ENCODE results near the gene MSL3B.

Gene MSL3B

GRCh38 chr2:233866479-233866878 lies 1.7 kb downstream of the MSL3B start:
- Histone ChIP-seq H3K9me3 (ENCODE audit: control insufficient read depth in 4 of 4, low read length in 3 of 4) (peaks cover 0 to 9% (median 0%) of the 10 kb centered on the region in 4 donors), H3K4me3 (ENCODE audit: low read depth in 1 of 3, low read length in 3 of 3) (no peak overlapping the region), H3K36me3 (ENCODE audit: control insufficient read depth in 4 of 4, insufficient read depth in 3 of 4, low read depth in 1 of 4, low read length in 3 of 4) (no peaks in the 10 kb centered on the region), H3K27ac (ENCODE audit: low read depth in 1 of 2, low read length in 2 of 2) (no peak overlapping the region), H3K9ac (ENCODE audit: low read depth in 1 of 2, low read length in 2 of 2) (no peak overlapping the region), H3K4me1 (ENCODE audit: control insufficient read depth in 4 of 4, insufficient read depth in 4 of 4, low read length in 3 of 4) (peaks cover 0 to 3% (median 0%) of the 10 kb centered on the region in 4 donors), H3K27me3 (ENCODE audit: control insufficient read depth in 4 of 4, insufficient read depth in 4 of 4, low read length in 3 of 4) (no peaks in the 10 kb centered on the region)
- WGBS = 97% methylated on average over 11 of the region's 11 CpGs
- no peak for DNase-seq (ENCODE audit: low spot score)
- TF ChIP-seq REST (IDR thresholded peaks at IDR 0.05) = no peak
- no peak for TF ChIP-seq NR2F2 (IDR thresholded peaks at IDR 0.05)
- TF ChIP-seq RAD21 (IDR thresholded peaks at IDR 0.05) = no peak
- TF ChIP-seq HNF4G (IDR thresholded peaks at IDR 0.05) = no peak
- no peak for TF ChIP-seq ZBTB33 (IDR thresholded peaks at IDR 0.05)
- no peak for TF ChIP-seq EGR1 (IDR thresholded peaks at IDR 0.05; ENCODE audit: low read depth in 2 of 2)
- TF ChIP-seq TAF1 (conservative IDR thresholded peaks at IDR 0.05) = no peak
- TF ChIP-seq JUND (IDR thresholded peaks at IDR 0.05) = no peak
- no peak for TF ChIP-seq HNF4A (conservative IDR thresholded peaks at IDR 0.05)
- no peak for TF ChIP-seq GABPA (IDR thresholded peaks at IDR 0.05 in 1 of 2, conservative IDR thresholded peaks at IDR 0.05 in 1 of 2)
- TF ChIP-seq SP1 (IDR thresholded peaks at IDR 0.05) = no peak
- TF ChIP-seq FOXA2 (IDR thresholded peaks at IDR 0.05) = no peak
- no peak for TF ChIP-seq RXRA (IDR thresholded peaks at IDR 0.05)
- no peak for TF ChIP-seq YY1 (IDR thresholded peaks at IDR 0.05)

GRCh38 chr2:233865838-233866237 lies 2.3 kb downstream of the MSL3B start:
- Histone ChIP-seq H3K36me3 (ENCODE audit: control insufficient read depth in 4 of 4, insufficient read depth in 3 of 4, low read depth in 1 of 4, low read length in 3 of 4) (no peaks in the 10 kb centered on the region), H3K9me3 (ENCODE audit: control insufficient read depth in 4 of 4, low read length in 3 of 4) (peaks cover 0 to 9% (median 0%) of the 10 kb centered on the region in 4 donors), H3K9ac (ENCODE audit: low read depth in 1 of 2, low read length in 2 of 2) (no peak overlapping the region), H3K27me3 (ENCODE audit: control insufficient read depth in 4 of 4, insufficient read depth in 4 of 4, low read length in 3 of 4) (no peaks in the 10 kb centered on the region), H3K27ac (ENCODE audit: low read depth in 1 of 2, low read length in 2 of 2) (no peak overlapping the region), H3K4me3 (ENCODE audit: low read depth in 1 of 3, low read length in 3 of 3) (no peak overlapping the region), H3K4me1 (ENCODE audit: control insufficient read depth in 4 of 4, insufficient read depth in 4 of 4, low read length in 3 of 4) (peaks cover 0 to 3% (median 0%) of the 10 kb centered on the region in 4 donors)
- TF ChIP-seq YY1 (IDR thresholded peaks at IDR 0.05) (no peak), EGR1 (IDR thresholded peaks at IDR 0.05; ENCODE audit: low read depth in 2 of 2) (no peak), JUND (IDR thresholded peaks at IDR 0.05) (no peak), HNF4G (IDR thresholded peaks at IDR 0.05) (no peak), FOXA2 (IDR thresholded peaks at IDR 0.05) (no peak), RXRA (IDR thresholded peaks at IDR 0.05) (no peak), REST (IDR thresholded peaks at IDR 0.05) (no peak), ZBTB33 (IDR thresholded peaks at IDR 0.05) (no peak), HNF4A (conservative IDR thresholded peaks at IDR 0.05) (no peak), ATF3 (IDR thresholded peaks at IDR 0.05) (no peak), FOXA1 (IDR thresholded peaks at IDR 0.05) (no peak), SP1 (IDR thresholded peaks at IDR 0.05) (no peak), TAF1 (conservative IDR thresholded peaks at IDR 0.05) (no peak), GABPA (IDR thresholded peaks at IDR 0.05 in 1 of 2, conservative IDR thresholded peaks at IDR 0.05 in 1 of 2) (no peak)
- WGBS = 93% methylated on average over 3 of the region's 3 CpGs
- DNase-seq (ENCODE audit: low spot score) = no peak
